ENCODE results near the gene SPOCK1. TPM values are rescaled to one million over a fixed set of nuclear protein-coding genes. Genes with fewer than 3 reads are reported as not detected.

Gene SPOCK1
- polyA plus RNA-seq, 1 experiment, result 76.0 TPM

DNA sequence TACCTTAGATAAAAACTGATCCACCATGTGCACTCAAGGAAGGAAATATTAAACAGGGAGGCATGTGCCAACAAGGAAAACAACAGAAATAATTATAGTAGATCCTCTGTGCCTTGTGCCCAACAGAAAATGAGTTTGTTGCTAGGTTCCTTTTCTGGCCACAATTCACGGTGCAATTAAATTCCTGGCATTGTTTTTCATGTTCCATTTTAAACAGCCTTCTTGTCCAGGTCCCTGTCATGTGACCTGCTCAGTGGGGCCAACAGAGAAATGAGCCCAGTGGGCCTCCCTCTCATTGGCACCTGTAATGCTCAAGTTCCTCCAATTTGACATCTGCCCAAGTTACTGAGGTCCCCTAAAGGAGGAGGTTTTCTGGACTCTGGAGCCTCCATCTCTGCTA lies 56.5 kb downstream of the SPOCK1 start:
- DNase-seq (ENCODE audit: low read depth, low spot score), result no peak
- Histone ChIP-seq H3K9me3 (ENCODE audit: control insufficient read depth, insufficient read depth, low read length) (no peaks in the 10 kb centered on the region), H3K4me3 (ENCODE audit: low read depth, low read length) (no peak overlapping the region), H3K27ac (ENCODE audit: low read depth, low read length) (no peak overlapping the region), H3K27me3 (ENCODE audit: control insufficient read depth, insufficient read depth, low read length) (no peaks in the 10 kb centered on the region)
- POLR2A ChIA-PET, result no interaction called here
- TF ChIP-seq, protein P1, sequence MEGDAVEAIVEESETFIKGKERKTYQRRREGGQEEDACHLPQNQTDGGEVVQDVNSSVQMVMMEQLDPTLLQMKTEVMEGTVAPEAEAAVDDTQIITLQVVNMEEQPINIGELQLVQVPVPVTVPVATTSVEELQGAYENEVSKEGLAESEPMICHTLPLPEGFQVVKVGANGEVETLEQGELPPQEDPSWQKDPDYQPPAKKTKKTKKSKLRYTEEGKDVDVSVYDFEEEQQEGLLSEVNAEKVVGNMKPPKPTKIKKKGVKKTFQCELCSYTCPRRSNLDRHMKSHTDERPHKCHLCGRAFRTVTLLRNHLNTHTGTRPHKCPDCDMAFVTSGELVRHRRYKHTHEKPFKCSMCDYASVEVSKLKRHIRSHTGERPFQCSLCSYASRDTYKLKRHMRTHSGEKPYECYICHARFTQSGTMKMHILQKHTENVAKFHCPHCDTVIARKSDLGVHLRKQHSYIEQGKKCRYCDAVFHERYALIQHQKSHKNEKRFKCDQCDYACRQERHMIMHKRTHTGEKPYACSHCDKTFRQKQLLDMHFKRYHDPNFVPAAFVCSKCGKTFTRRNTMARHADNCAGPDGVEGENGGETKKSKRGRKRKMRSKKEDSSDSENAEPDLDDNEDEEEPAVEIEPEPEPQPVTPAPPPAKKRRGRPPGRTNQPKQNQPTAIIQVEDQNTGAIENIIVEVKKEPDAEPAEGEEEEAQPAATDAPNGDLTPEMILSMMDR (IDR thresholded peaks at IDR 0.05; ENCODE audit: low read depth, low read length), result no peak
- CTCF ChIA-PET, result no interaction called here

DNA sequence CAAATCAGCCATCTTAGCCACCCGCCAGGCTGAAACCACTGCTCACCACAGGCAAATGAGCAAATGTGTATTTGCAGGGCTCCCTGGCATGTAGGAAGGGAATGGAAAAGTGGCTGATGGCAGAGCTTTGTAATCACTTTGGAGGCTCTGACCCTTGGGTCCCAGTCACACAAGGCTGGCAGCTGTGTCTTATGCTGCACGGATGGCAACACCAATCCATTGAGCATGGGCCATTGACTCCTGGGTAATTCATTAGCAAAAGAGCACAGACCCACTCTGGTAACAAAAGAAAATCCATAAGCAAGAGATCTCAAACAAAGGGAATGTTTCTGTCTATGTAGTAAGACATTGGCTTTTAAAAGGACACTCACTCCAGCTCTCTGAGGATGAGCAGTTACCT lies 57.6 kb downstream of the SPOCK1 start:
- ChIA-PET CTCF (no interaction called here), POLR2A (no interaction called here)
- Histone ChIP-seq H3K27ac (ENCODE audit: low read depth, low read length) (no peak overlapping the region), H3K27me3 (ENCODE audit: control insufficient read depth, insufficient read depth, low read length) (no peaks in the 10 kb centered on the region), H3K4me3 (ENCODE audit: low read depth, low read length) (no peak overlapping the region), H3K9me3 (ENCODE audit: control insufficient read depth, insufficient read depth, low read length) (no peaks in the 10 kb centered on the region)
- DNase-seq (ENCODE audit: low read depth, low spot score), result no peak
- TF ChIP-seq, protein P1 (IDR thresholded peaks at IDR 0.05; ENCODE audit: low read depth, low read length), result no peak

DNA sequence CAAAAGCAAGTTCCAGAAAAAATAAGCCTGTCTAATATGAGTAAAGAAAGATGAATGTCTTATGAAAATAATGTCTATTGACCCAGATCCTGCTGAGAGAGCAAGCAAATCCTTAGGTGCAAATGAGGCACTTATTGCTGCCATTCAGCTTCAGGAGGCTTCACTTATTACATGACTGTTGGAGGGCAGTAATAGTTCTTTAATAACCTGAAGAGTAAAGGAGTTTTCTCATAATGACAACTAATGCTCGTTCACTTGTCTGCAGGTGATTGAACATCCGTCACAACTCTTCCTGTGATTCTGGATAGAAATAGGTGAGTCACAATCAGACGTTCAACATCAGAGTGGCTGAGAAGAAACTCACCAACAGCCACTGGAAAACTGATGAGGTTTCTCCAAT lies 58.3 kb downstream of the SPOCK1 start:
- Histone ChIP-seq H3K9me3 (ENCODE audit: control insufficient read depth, insufficient read depth, low read length) (no peaks in the 10 kb centered on the region), H3K27ac (ENCODE audit: low read depth, low read length) (no peak overlapping the region), H3K27me3 (ENCODE audit: control insufficient read depth, insufficient read depth, low read length) (no peaks in the 10 kb centered on the region), H3K4me3 (ENCODE audit: low read depth, low read length) (no peak overlapping the region)
- ChIA-PET CTCF (no interaction called here), POLR2A (no interaction called here)
- no peak for DNase-seq (ENCODE audit: low read depth, low spot score)
- TF ChIP-seq, protein P1 (IDR thresholded peaks at IDR 0.05; ENCODE audit: low read depth, low read length), result no peak

DNA sequence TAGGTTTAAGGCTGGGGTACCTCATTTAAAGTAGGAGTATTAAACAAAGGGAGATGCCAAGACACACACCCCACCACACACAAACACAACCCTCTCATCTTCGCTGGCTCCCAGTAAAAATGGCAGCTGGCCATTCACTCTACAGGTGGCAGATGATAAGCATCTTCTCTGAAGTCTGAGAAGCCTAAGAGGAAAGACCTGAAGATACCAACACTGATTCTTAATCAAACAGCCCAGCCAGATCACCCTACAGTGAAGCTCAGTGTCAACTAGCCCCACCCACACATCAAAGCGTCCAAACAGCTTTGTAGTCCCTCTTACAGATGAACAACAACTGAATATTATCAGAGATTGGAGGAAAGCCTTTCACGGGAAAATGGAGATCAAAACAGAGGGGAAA lies 59.5 kb downstream of the SPOCK1 start:
- H3K27ac ChIP-seq (ENCODE audit: low read depth, low read length), result no peak overlapping the region
- TF ChIP-seq, protein P1 (IDR thresholded peaks at IDR 0.05; ENCODE audit: low read depth, low read length), result no peak
- no peak overlapping the region for H3K4me3 ChIP-seq (ENCODE audit: low read depth, low read length)
- no peak for DNase-seq (ENCODE audit: low read depth, low spot score)
- no peaks in the 10 kb centered on the region for H3K9me3 ChIP-seq (ENCODE audit: control insufficient read depth, insufficient read depth, low read length)
- CTCF ChIA-PET, result no interaction called here
- H3K27me3 ChIP-seq (ENCODE audit: control insufficient read depth, insufficient read depth, low read length), result no peaks in the 10 kb centered on the region
- POLR2A ChIA-PET, result no interaction called here

DNA sequence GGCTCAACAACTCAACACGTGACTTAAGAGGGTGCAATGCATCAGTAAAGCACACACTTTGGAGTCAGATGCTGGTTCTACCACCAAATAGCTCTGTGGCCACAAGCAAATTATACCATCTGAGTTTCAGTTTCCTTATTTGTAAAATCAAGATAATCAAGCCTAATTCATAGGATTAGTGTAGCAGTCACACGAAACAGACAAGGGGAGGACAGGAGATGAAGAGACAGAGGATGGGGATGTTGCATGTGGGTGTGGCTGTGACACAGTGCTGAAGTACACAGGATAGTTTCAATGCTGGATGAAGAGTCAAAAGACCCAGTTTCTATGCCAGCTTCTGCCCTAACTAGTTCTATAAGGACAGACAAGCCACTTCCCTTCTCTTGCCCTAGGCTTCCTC lies 60.2 kb downstream of the SPOCK1 start:
- Histone ChIP-seq H3K9me3 (ENCODE audit: control insufficient read depth, insufficient read depth, low read length) (no peaks in the 10 kb centered on the region), H3K27ac (ENCODE audit: low read depth, low read length) (no peak overlapping the region), H3K4me3 (ENCODE audit: low read depth, low read length) (no peak overlapping the region), H3K27me3 (ENCODE audit: control insufficient read depth, insufficient read depth, low read length) (no peaks in the 10 kb centered on the region)
- TF ChIP-seq, protein P1 (IDR thresholded peaks at IDR 0.05; ENCODE audit: low read depth, low read length), result no peak
- CTCF ChIA-PET, result interaction anchor here (0.6 kb wide), 1 partner anchor 10 kb away, joined by 4 read pairs; no protein-coding TSS in a partner anchor
- POLR2A ChIA-PET, result no interaction called here
- DNase-seq (ENCODE audit: low read depth, low spot score), result no peak

Measured in AG04450 (cell line).